GM12875 (cell line): ENCODE data around the gene KRTAP1-1.
"Not testable (repeated sequence)": the region's sequence is repeated elsewhere in the genome, so short reads cannot be mapped to it uniquely, and the experiment has no call there.

Experiments used
- H3K4me3 ChIP-seq: one replicate; pipeline ENCODE4 v1.5.1; 2011; ENCODE audit warnings: low read depth, low read length, control low read depth
- CTCF ChIP-seq: IDR thresholded peaks from 2 replicates; pipeline ENCODE4 v1.5.1; 2011; ENCODE audit warnings: low read depth, mild to moderate bottlenecking, control low read depth, inconsistent platforms, low read length, moderate library complexity, borderline replicate concordance; ENCODE audit not compliant: insufficient read depth

The KRTAP1-1 gene

GRCh38 chr17:41042953-41043352 lies 1.7 kb upstream of the KRTAP1-1 start:
- no peak for TF ChIP-seq CTCF
- no peak overlapping the region for H3K4me3 ChIP-seq

- H3K4me3 ChIP-seq, result no peak overlapping the region
- TF ChIP-seq CTCF, result no peak
These were observed 3.3 kb downstream of the KRTAP1-1 start for GRCh38 chr17:41037853-41038350.

- H3K4me3 ChIP-seq, result not testable (repeated sequence)
These were observed 6.8 kb downstream of the KRTAP1-1 start, which contains the start of gene KRTAP1-3 for GRCh38 chr17:41034346-41034935. TSS of gene KRTAP1-3 (minus strand) at chr17:41034874. CDS start at chr17:41034821, 53 bp downstream.

GRCh38 chr17:41029633-41030245 lies 11.5 kb downstream of the KRTAP1-1 start, which contains the start of gene KRTAP1-4:
TSS of gene KRTAP1-4 (minus strand) at chr17:41030195. CDS start at chr17:41030078, 117 bp downstream.
- no peak for TF ChIP-seq CTCF
- H3K4me3 ChIP-seq, result no peak within 1 kb of the TSS

GRCh38 chr17:41026715-41027471 lies 14.4 kb downstream of the KRTAP1-1 start, which contains the start of gene KRTAP1-5:
TSS of gene KRTAP1-5 (minus strand) at chr17:41027208. CDS start at chr17:41027155, 53 bp downstream.
- no peak within 1 kb of the TSS for H3K4me3 ChIP-seq
- no peak for TF ChIP-seq CTCF

GRCh38 chr17:41024697-41025096 lies 16.6 kb downstream of the KRTAP1-1 start:
- no peak overlapping the region for H3K4me3 ChIP-seq
- no peak for TF ChIP-seq CTCF

GRCh38 chr17:41020336-41020735 lies 20.9 kb downstream of the KRTAP1-1 start:
- no peak overlapping the region for H3K4me3 ChIP-seq
- TF ChIP-seq CTCF, result no peak
